HG02840 (cell line): ENCODE data around the gene RAX2.
"Not testable (repeated sequence)": the region's sequence is repeated elsewhere in the genome, so short reads cannot be mapped to it uniquely, and the experiment has no call there.

Source experiments
- ATAC-seq: cut with Tn5 transposase; IDR thresholded peaks from one replicate; pipeline ENCODE4 v1.9.1; 2021; ENCODE audit warnings: mild to moderate bottlenecking, moderate library complexity, moderate number of reproducible peaks; ENCODE audit not compliant: unreplicated experiment, low FRiP score

RAX2 gene

GRCh38 chr19:3762130-3762473, 9.9 kb downstream of the RAX2 start:
- no peak for ATAC-seq

- ATAC-seq, result peak; percentile 33
Observed at GRCh38 chr19:3761382-3762129, 10.5 kb downstream of the RAX2 start, which contains the start of gene APBA3. Gene APBA3 (minus strand): TSS chr19:3761692. CDS start chr19:3760264, 1,428 bp downstream.

GRCh38 chr19:3760871-3761361, 11.1 kb downstream of the RAX2 start:
- ATAC-seq, result no peak

GRCh38 chr19:3759482-3760254, 12.4 kb downstream of the RAX2 start:
- ATAC-seq, result no peak

- not testable (repeated sequence) for ATAC-seq
Observed at GRCh38 chr19:3758297-3758696, 13.7 kb downstream of the RAX2 start.

DNA sequence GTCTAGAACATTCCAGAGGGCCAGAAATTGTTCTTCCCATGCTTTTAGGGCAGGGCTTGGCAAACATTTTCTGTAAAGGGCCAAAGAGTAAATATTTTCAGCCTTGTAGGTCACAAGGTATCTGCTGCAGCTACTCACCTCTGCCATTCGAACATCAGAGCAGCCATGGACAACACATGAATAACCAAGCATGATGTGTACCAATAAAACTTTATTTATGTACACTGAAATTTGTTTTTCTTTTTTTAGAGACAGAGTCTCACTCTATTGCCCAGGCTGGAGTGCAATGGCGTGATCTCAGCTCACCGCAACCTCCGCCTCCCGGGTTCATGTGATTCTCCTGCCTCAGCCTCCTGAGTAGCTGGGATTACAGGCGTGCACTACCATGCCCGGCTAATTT, 14.3 kb downstream of the RAX2 start:
- ATAC-seq, result not testable (repeated sequence)

DNA sequence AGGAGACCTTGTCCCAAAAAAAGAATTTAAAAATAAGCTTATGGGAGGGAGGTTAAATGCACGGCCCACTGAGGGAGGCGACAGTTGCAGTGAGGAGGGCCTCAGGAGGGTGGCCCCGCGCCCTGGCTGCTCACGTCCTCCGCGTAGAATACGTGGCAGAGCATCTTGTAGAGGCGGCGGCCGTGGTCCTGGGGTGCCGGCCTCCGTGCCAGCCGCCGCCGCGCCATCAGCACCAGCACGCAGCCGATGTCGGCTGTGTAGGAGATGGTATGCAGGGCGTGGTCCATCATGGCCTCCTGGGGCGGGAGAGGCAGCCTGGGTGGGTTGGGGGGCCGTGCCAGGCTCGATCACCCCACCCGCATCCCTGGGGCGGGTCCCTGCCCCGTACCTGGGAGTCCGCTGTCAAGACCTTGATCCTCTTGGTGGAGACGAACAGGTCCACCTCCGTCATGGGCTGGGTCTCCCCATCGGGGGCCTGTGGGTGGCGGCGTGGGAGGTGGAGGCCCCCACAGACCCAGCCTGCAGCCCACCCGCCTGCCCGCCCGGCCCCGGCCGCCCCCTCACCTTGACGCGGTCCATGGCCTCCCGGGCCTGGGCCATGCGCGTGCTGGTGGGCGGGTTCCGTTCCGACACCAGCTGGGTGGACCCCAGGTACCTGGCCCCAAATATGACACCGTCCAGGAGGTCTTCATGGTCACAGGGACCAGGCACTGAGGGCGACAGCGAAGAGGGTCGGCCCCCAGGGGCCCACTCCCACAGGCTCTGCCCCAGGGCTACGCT, 18.2 kb downstream of the RAX2 start:
- no peak for ATAC-seq

DNA sequence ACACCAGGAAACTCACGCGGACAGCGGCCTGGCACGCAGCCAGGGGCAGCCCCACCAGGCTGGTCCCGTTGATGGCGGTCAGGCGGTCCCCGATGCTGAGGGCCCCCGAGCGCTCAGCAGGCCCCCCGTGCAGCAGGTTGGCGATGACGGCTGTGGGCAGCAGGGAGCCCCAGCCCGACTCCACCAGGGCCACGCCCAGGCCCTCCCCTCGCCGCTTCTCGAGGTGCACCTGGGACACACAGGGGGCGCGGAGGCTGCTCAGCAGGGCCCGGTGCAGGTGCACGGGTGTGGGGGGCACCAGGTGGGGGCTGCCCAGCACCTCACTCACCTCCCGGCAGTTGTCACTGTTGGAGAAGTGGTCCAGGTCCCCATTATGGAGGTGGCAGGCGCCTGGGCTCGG, 19.5 kb downstream of the RAX2 start:
- no peak for ATAC-seq

- ATAC-seq, result no peak
Observed at GRCh38 chr19:3751236-3751635, 20.8 kb downstream of the RAX2 start.

- ATAC-seq, result no peak
Observed at GRCh38 chr19:3750211-3750610, 21.8 kb downstream of the RAX2 start.

GRCh38 chr19:3748965-3749364, 23.1 kb downstream of the RAX2 start:
- no peak for ATAC-seq

- ATAC-seq, result no peak
Observed at GRCh38 chr19:3746371-3747056, 25.5 kb downstream of the RAX2 start.

DNA sequence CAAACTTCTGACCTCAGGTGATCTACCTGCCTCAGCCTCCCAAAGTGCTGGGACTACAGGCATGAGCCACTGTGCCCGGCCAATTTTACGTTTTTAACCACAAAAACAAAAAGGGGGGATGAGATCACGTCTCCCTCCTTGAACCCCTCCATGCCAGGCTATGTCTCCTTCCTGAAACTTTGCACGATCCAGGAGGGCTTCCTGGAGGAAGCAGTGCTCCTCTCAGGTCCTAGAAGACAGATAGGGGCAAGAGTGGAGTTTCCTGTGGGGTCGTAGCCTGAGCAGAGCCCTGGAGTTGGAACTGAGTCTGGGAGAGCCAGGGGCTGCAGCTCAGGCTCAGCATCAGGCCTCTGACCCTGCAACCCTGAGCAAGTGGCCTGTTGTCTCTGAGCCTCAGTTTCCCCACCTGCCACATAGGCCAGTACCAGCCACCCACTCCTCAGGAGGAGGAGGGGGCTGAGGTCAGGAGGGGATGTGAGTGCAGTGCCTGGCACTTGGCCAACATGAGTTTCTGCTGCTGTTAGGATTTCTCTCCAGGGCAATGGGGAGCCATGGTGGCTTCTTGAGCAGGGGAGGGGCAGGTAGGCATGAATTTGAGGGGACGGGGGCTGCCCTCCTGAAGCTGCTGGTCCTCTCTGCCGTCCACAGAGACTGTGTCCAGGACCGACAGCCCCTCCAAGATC, 26.5 kb downstream of the RAX2 start:
- no peak for ATAC-seq

DNA sequence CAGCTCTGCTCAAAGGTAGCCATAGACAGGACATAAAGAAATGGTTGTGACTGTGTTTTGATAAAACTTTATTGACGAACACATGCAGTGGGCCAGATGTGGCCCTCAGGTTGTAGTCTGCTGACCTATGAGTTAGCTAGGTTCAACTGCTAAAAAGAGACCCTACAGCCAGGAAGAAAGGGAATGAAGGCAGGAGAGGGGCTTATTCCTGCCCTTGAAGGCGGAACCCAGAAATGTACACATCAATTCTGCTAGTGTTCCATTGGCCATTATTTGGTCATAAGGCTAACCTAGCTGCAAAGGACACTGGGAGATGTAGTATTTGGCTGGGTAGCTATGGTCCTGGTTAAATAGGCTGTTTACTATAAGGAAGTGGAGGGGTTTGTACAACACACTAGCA, 28.5 kb downstream of the RAX2 start:
- ATAC-seq, result no peak

DNA sequence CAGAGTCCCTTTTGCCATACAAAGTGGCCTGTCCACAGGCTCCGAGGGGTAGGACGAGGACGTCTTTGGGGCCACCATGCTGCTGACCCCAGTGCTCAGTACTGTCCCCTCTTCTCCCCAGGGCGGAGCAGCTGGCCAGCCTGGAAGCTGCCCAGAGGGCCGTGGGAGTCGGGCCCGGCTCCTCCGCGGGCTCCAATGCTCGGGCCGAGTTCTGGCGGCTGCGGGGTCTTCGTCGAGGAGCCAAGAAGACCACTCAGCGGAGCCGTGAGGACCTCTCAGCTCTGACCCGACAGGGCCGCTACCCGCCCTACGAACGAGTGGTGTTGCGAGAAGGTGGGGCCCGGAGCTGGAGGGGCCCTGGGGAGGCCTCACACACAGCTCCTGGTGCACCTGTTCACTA, 31.6 kb downstream of the RAX2 start:
- no peak for ATAC-seq

DNA sequence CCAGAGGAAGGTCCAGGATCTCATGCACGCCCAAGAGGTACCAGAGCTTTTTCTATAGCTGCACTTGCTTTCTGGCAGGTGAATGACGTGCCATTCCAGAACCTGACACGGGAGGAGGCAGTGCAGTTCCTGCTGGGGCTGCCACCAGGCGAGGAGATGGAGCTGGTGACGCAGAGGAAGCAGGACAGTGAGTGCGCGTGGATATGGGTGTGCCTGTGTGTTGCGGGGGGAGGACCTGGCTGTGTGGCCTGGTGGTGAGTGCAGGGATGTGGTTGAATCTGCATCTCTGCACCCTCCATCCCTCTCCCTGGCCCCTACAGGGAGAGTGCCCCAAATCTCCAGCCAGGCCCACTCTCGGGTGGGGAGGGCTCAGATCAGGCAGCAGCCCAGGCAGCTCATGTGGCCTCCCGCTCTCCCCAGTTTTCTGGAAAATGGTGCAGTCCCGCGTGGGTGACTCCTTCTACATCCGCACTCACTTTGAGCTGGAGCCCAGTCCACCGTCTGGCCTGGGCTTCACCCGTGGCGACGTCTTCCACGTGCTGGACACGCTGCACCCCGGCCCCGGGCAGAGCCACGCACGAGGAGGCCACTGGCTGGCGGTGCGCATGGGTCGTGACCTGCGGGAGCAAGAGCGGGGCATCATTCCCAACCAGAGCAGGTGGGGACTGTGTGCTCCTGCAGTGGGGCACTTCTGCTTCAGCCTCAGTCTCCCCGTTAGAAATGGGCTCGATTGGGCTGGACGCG, 33.4 kb downstream of the RAX2 start:
- no peak for ATAC-seq

- ATAC-seq, result no peak
Observed at GRCh38 chr19:3737487-3738205, 34.4 kb downstream of the RAX2 start.

- ATAC-seq, result no peak
Observed at GRCh38 chr19:3736106-3736724, 35.8 kb downstream of the RAX2 start.
